H1 (cell line): ENCODE results near the gene HPX.

ENCODE experiments used
- CTCF ChIP-seq, 3 experiments: IDR thresholded peaks; 1 replicate in 2 of 3; 2 replicates in 1 of 3; pipeline versions ENCODE4 v1.5.1 to v1.6.1; 2011; ENCODE audit warnings: low read length in 3 of 3, mild to moderate bottlenecking in 3 of 3, inconsistent platforms in 2 of 3, low read depth in 1 of 3, moderate library complexity in 1 of 3; ENCODE audit not compliant: insufficient read depth in 1 of 3; ENCODE audit errors: control extremely low read depth in 1 of 3
- EP300 ChIP-seq, 2 experiments: IDR thresholded peaks; 1 replicate in 1 of 2; 2 replicates in 1 of 2; pipeline ENCODE4 v1.6.1; 2011 to 2012; ENCODE audit warnings: low read depth in 2 of 2, low read length in 2 of 2, mild to moderate bottlenecking in 2 of 2, borderline replicate concordance in 1 of 2, inconsistent platforms in 1 of 2, moderate library complexity in 1 of 2
- EZH2 ChIP-seq: fragments of 200-600 bp; sonication (generic); IDR thresholded peaks from 2 replicates; pipeline ENCODE4 v1.7.1; 2012; ENCODE audit warnings: low read depth, mild to moderate bottlenecking, moderate library complexity, low read length, inconsistent platforms; ENCODE audit not compliant: severe bottlenecking
- MAX ChIP-seq: IDR thresholded peaks from 2 replicates; pipeline ENCODE4 v1.6.1; 2012; ENCODE audit warnings: inconsistent platforms
- NRF1 ChIP-seq: IDR thresholded peaks from 2 replicates; pipeline ENCODE4 v1.6.1; 2011; ENCODE audit warnings: mild to moderate bottlenecking, low read depth, low read length, improper control_type of control experiment

GRCh38 chr11:6469599-6469998, 28.8 kb upstream of the HPX start:
- no peak for TF ChIP-seq MAX
- no peak for TF ChIP-seq EP300 (IDR thresholded peaks at IDR 0.05; ENCODE audit: borderline replicate concordance in 1 of 2, low read depth in 2 of 2, low read length in 2 of 2)
- no peak for TF ChIP-seq CTCF (IDR thresholded peaks at IDR 0.05; ENCODE audit: control extremely low read depth in 1 of 3, insufficient read depth in 1 of 3, low read depth in 1 of 3, low read length in 3 of 3)
- TF ChIP-seq EZH2, result no peak
- no peak for TF ChIP-seq NRF1
